22Rv1 (cell line): ENCODE data around the gene SIAE.

ENCODE experiments used
- H3K27ac ChIP-seq: fragments of 450-650 bp; 2 replicates; pipeline ENCODE4 v1.5.1; 2017
- ZFX ChIP-seq: fragments of 450-650 bp; IDR thresholded peaks from 2 replicates; pipeline ENCODE4 v1.6.1; 2017; ENCODE audit warnings: antibody characterized with exemption, borderline replicate concordance
- TF ChIP-seq, protein P1 (sequence below): fragments of 450-650 bp; IDR thresholded peaks from 2 replicates; pipeline ENCODE4 v1.5.1; 2017; ENCODE audit warnings: mild to moderate bottlenecking

Gene SIAE

DNA sequence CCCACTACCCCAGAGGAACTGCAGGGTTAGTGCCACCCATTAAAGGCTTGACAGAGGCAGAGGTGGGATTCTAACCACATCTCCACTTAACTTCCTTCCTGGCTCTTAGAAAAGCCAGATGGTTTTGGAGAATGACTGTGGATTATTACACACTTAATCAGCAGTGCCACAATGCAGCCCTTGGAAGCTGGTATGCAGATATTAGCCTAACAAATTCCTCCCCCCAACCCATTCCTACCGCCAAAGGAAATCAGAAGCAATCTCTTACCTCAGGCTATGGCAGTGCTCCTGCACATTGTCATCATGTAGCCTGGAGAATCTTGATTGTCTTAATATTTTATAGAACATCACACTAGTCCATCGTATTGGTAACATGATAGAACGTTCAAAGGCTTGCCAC is 43.1 kb upstream of the SIAE start:
- no peak overlapping the region for H3K27ac ChIP-seq
- no peak for TF ChIP-seq ZFX

DNA sequence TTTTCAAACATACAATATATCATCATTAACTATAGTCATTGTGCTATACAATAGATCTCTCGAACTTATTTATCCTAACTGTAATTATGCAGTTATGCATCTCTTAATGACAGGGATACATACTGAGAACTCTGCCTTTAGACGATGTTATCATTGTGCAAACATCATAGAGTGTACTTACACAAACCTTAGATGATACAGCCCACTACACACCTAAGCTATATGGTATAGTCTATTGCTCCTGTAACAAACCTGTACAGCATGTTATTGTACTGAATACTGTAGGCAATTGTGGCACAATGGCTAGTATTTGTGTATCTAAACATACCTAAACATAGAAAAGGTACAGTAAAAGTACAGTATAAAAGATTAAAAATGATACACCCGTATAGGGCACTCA is 38.9 kb upstream of the SIAE start:
- TF ChIP-seq, protein P1, sequence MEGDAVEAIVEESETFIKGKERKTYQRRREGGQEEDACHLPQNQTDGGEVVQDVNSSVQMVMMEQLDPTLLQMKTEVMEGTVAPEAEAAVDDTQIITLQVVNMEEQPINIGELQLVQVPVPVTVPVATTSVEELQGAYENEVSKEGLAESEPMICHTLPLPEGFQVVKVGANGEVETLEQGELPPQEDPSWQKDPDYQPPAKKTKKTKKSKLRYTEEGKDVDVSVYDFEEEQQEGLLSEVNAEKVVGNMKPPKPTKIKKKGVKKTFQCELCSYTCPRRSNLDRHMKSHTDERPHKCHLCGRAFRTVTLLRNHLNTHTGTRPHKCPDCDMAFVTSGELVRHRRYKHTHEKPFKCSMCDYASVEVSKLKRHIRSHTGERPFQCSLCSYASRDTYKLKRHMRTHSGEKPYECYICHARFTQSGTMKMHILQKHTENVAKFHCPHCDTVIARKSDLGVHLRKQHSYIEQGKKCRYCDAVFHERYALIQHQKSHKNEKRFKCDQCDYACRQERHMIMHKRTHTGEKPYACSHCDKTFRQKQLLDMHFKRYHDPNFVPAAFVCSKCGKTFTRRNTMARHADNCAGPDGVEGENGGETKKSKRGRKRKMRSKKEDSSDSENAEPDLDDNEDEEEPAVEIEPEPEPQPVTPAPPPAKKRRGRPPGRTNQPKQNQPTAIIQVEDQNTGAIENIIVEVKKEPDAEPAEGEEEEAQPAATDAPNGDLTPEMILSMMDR: no peak
- TF ChIP-seq ZFX: no peak
- no peak overlapping the region for H3K27ac ChIP-seq

DNA sequence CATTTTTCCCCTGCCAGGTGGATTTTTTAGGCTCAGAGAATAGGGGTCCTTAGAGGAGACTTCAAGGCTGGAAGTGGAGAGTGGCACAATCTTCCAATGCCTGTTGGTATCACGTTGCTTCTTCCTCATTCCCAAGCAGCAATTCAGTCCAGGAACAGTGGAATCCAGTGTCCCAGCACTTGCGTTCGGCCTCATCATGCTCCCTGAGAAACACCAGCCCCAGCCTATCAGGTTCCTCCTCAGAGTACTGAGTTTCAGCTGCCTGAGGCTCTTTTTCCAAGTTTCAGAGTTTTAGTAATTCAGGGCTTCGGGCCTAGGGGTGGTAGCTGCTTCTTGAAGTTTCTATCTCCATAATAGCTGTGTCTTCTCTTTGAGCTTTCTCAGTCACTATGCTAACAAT is 34.3 kb upstream of the SIAE start:
- TF ChIP-seq, protein P1: no peak
- no peak for TF ChIP-seq ZFX
- H3K27ac ChIP-seq: no peak overlapping the region

DNA sequence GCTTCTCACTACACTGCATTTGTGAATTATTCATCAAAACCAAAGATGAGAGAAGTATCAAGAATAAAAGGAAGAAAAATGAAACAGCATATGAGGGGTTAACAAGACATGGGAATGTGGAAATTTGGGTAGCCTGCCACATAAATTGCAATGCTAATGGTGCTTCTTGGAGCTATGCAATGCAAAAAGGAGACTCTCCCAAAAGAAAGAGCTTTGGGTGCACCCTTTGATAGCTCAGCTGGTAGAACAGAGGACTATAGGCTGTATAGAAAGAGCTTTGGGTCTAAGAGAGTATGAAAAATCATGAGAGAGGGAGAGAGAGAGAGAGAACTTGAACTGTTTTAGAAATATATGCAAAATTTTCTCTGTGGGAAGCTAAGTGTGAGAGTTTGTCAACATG is 26.5 kb upstream of the SIAE start:
- TF ChIP-seq ZFX: no peak
- TF ChIP-seq, protein P1: no peak

DNA sequence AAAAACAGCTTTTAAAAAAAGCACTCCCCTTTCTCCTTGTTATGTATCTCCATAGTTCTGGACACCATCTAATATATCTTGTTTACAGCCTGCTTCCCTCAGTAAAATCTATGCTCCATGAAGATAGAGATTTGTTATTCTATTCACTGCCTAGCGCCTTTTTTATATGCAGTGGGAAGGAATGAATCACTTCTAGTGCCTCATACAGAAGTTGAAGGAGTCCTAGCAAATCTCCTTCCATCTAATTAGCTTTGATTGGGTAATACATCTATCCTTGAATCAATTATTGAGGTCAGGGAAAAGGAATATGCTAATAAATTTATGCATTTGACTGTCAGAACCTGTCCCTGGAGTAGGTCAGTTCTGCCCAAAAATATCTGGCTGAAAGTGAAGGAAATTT is 26.0 kb upstream of the SIAE start:
- H3K27ac ChIP-seq: no peak overlapping the region
- TF ChIP-seq, protein P1: no peak
- TF ChIP-seq ZFX: no peak

More for the DNA sequence above, 26.5 kb upstream of the SIAE start:
- H3K27ac ChIP-seq: no peak overlapping the region

DNA sequence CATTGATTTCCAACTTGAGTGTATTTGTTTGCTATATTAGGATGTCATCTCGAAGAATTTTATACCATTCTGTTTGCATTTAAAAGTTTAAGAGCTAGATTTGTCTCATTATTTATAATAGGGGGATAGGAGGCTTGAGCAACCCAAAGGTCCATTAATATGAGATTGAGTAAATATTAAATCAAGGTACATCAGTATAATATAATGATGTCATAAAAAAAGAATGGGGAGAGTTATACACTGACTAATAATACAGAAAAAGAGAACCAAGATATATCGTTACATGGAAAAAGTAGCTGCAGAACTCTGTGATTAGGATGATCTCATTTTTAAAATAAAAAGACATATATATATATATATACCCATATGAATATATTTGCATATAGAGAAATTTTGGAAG is 19.6 kb upstream of the SIAE start:
- TF ChIP-seq, protein P1: no peak
- no peak for TF ChIP-seq ZFX
- H3K27ac ChIP-seq: no peak overlapping the region

DNA sequence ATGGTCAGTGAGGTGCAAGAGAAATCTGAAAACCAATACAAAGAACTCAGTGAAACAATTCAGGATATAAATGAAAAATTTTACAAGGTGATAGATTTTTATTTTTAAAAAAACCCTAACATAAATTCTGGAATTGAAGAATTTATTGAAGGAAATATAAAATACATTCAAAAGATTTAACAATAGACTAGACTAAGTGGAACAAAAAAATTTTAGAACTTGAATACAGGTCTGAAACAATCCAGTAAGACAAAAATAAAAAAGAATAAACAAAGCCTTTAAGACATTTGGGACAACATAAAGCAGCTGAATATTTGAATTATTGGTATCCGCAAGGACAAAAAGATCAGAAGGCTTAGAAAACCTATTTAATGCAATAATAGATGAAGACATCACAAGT is 8.9 kb upstream of the SIAE start:
- TF ChIP-seq ZFX: no peak
- TF ChIP-seq, protein P1: no peak
- H3K27ac ChIP-seq: no peak overlapping the region

DNA sequence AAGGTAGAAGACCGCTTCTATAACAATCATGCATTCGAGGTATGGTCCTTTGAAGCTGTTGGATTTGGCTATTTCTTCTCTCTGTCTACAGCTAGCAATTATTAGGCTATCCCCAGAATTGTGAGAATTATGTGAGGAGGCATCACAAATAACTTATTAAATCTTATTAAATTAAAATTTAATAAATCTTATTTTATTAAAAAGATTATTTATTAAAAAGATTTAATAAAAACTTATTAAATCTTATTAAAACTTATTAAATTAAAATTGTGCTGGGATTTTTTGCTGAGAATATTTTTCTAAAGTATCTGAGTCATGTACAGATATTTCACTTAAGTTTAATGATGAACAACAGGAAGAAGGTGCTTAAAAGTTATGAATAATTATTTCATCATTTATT is 7.9 kb upstream of the SIAE start:
- no peak for TF ChIP-seq ZFX
- no peak overlapping the region for H3K27ac ChIP-seq
